HL-60 (cell line): ENCODE data around the gene PICALM.

Source experiments
- GABPA ChIP-seq: IDR thresholded peaks from 2 replicates; pipeline ENCODE4 v1.6.1; 2012; ENCODE audit warnings: low read depth
- POLR2AphosphoS5 ChIP-seq: IDR thresholded peaks from 2 replicates; pipeline ENCODE4 v1.6.1; 2012; ENCODE audit warnings: low read depth
- TF ChIP-seq, protein P1 (sequence below): IDR thresholded peaks from one replicate; pipeline ENCODE4 v1.5.1; 2011; ENCODE audit warnings: low read length, control low read depth, inconsistent platforms; ENCODE audit not compliant: insufficient read depth
- TF ChIP-seq, protein P2 (sequence below): IDR thresholded peaks from 2 replicates; pipeline ENCODE4 v1.6.1; 2012; ENCODE audit warnings: low read depth; ENCODE audit not compliant: insufficient replicate concordance

GRCh38 chr11:86047275-86047991, 21.5 kb downstream of the PICALM start:
- TF ChIP-seq, protein P1, sequence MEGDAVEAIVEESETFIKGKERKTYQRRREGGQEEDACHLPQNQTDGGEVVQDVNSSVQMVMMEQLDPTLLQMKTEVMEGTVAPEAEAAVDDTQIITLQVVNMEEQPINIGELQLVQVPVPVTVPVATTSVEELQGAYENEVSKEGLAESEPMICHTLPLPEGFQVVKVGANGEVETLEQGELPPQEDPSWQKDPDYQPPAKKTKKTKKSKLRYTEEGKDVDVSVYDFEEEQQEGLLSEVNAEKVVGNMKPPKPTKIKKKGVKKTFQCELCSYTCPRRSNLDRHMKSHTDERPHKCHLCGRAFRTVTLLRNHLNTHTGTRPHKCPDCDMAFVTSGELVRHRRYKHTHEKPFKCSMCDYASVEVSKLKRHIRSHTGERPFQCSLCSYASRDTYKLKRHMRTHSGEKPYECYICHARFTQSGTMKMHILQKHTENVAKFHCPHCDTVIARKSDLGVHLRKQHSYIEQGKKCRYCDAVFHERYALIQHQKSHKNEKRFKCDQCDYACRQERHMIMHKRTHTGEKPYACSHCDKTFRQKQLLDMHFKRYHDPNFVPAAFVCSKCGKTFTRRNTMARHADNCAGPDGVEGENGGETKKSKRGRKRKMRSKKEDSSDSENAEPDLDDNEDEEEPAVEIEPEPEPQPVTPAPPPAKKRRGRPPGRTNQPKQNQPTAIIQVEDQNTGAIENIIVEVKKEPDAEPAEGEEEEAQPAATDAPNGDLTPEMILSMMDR, result no peak
- no peak for TF ChIP-seq GABPA
- no peak for TF ChIP-seq POLR2AphosphoS5
- TF ChIP-seq, protein P2, sequence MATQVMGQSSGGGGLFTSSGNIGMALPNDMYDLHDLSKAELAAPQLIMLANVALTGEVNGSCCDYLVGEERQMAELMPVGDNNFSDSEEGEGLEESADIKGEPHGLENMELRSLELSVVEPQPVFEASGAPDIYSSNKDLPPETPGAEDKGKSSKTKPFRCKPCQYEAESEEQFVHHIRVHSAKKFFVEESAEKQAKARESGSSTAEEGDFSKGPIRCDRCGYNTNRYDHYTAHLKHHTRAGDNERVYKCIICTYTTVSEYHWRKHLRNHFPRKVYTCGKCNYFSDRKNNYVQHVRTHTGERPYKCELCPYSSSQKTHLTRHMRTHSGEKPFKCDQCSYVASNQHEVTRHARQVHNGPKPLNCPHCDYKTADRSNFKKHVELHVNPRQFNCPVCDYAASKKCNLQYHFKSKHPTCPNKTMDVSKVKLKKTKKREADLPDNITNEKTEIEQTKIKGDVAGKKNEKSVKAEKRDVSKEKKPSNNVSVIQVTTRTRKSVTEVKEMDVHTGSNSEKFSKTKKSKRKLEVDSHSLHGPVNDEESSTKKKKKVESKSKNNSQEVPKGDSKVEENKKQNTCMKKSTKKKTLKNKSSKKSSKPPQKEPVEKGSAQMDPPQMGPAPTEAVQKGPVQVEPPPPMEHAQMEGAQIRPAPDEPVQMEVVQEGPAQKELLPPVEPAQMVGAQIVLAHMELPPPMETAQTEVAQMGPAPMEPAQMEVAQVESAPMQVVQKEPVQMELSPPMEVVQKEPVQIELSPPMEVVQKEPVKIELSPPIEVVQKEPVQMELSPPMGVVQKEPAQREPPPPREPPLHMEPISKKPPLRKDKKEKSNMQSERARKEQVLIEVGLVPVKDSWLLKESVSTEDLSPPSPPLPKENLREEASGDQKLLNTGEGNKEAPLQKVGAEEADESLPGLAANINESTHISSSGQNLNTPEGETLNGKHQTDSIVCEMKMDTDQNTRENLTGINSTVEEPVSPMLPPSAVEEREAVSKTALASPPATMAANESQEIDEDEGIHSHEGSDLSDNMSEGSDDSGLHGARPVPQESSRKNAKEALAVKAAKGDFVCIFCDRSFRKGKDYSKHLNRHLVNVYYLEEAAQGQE, result no peak
